ENCODE results near the gene PCSK1.
"Not testable (repeated sequence)": the region's sequence is repeated elsewhere in the genome, so short reads cannot be mapped to it uniquely, and the experiment has no call there.

The PCSK1 gene

GRCh38 chr5:96427824-96428223, 5.2 kb downstream of the PCSK1 start:
- DNase-seq (ENCODE audit: low read depth in 1 of 2, low spot score in 1 of 2), result no peak

- no peak for DNase-seq (ENCODE audit: low read depth in 1 of 2, low spot score in 1 of 2)
These were observed 6.2 kb downstream of the PCSK1 start for GRCh38 chr5:96426831-96427230.

GRCh38 chr5:96425443-96425842, 7.6 kb downstream of the PCSK1 start:
- DNase-seq (ENCODE audit: low read depth in 1 of 2, low spot score in 1 of 2), result no peak

- DNase-seq (ENCODE audit: low read depth in 1 of 2, low spot score in 1 of 2), result no peak
These were observed 17.2 kb downstream of the PCSK1 start for GRCh38 chr5:96415897-96416296.

GRCh38 chr5:96412868-96413449, 20.1 kb downstream of the PCSK1 start:
- DNase-seq (ENCODE audit: low read depth in 1 of 2, low spot score in 1 of 2), result no peak

- no peak for DNase-seq (ENCODE audit: low read depth in 1 of 2, low spot score in 1 of 2)
These were observed 23.0 kb downstream of the PCSK1 start for GRCh38 chr5:96410013-96410412.

- no peak for DNase-seq (ENCODE audit: low read depth in 1 of 2, low spot score in 1 of 2)
These were observed 24.1 kb downstream of the PCSK1 start for GRCh38 chr5:96408841-96409538.

GRCh38 chr5:96408210-96408777, 24.8 kb downstream of the PCSK1 start:
- DNase-seq (ENCODE audit: low read depth in 1 of 2, low spot score in 1 of 2), result no peak

- DNase-seq (ENCODE audit: low read depth in 1 of 2, low spot score in 1 of 2), result no peak
These were observed 25.6 kb downstream of the PCSK1 start for GRCh38 chr5:96407436-96407835.

- DNase-seq (ENCODE audit: low read depth in 1 of 2, low spot score in 1 of 2), result no peak
These were observed 28.7 kb downstream of the PCSK1 start for GRCh38 chr5:96404191-96404867.

GRCh38 chr5:96402500-96402899, 30.5 kb downstream of the PCSK1 start:
- no peak for DNase-seq (ENCODE audit: low read depth in 1 of 2, low spot score in 1 of 2)

GRCh38 chr5:96396878-96397277, 36.2 kb downstream of the PCSK1 start:
- no peak for DNase-seq (ENCODE audit: low read depth in 1 of 2, low spot score in 1 of 2)

- DNase-seq (ENCODE audit: low read depth in 1 of 2, low spot score in 1 of 2), result not testable (repeated sequence)
These were observed 37.8 kb downstream of the PCSK1 start for GRCh38 chr5:96395295-96395694.

GRCh38 chr5:96391921-96392320, 41.1 kb downstream of the PCSK1 start:
- DNase-seq (ENCODE audit: low read depth in 1 of 2, low spot score in 1 of 2), result no peak

GRCh38 chr5:96388176-96388575, 44.9 kb downstream of the PCSK1 start:
- DNase-seq (ENCODE audit: low read depth in 1 of 2, low spot score in 1 of 2), result no peak

- no peak for DNase-seq (ENCODE audit: low read depth in 1 of 2, low spot score in 1 of 2)
These were observed 45.4 kb downstream of the PCSK1 start for GRCh38 chr5:96387616-96388015.

- no peak for DNase-seq (ENCODE audit: low read depth in 1 of 2, low spot score in 1 of 2)
These were observed 47.5 kb downstream of the PCSK1 start for GRCh38 chr5:96385538-96385937.

- no peak for DNase-seq (ENCODE audit: low read depth in 1 of 2, low spot score in 1 of 2)
These were observed 48.7 kb downstream of the PCSK1 start for GRCh38 chr5:96384353-96384752.

- no peak for DNase-seq (ENCODE audit: low read depth in 1 of 2, low spot score in 1 of 2)
These were observed 51.5 kb downstream of the PCSK1 start for GRCh38 chr5:96381526-96381925.

- no peak for DNase-seq (ENCODE audit: low read depth in 1 of 2, low spot score in 1 of 2)
These were observed 53.2 kb downstream of the PCSK1 start for GRCh38 chr5:96379896-96380295.

GRCh38 chr5:96377597-96377996, 55.5 kb downstream of the PCSK1 start:
- DNase-seq (ENCODE audit: low read depth in 1 of 2, low spot score in 1 of 2), result no peak

- DNase-seq (ENCODE audit: low read depth in 1 of 2, low spot score in 1 of 2), result no peak
These were observed 55.9 kb downstream of the PCSK1 start for GRCh38 chr5:96377167-96377566.

Measured in stimulated activated CD4-positive, alpha-beta T cell treated with anti-CD3 and anti-CD28 coated beads, Interleukin-15, amount 100 ng/mL, for 1 hour (primary cell).